CD14-positive monocyte (primary cell): ENCODE measurements around the gene MICU2. TPM values are rescaled to one million over a fixed set of nuclear protein-coding genes. Genes with fewer than 3 reads are reported as not detected.

Experiments used
- DNase-seq, 3 donors: peaks; one replicate each; pipeline ENCODE4 v3.0.0-alpha.2; 2011 to 2022
- H2AFZ ChIP-seq: 2 replicates; pipeline ENCODE4 v1.6.0; 2012; ENCODE audit warnings: mild to moderate bottlenecking, low read depth, low read length, inconsistent platforms; ENCODE audit not compliant: insufficient read depth, poor library complexity, severe bottlenecking
- H3K27ac ChIP-seq, 2 donors: 1 replicate in 1 of 2; 2 replicates in 1 of 2; pipeline ENCODE4 v1.5.1; 2012 to 2013; ENCODE audit warnings: low read length in 2 of 2, control low read depth in 1 of 2, inconsistent platforms in 1 of 2, low read depth in 1 of 2, mild to moderate bottlenecking in 1 of 2
- H3K27me3 ChIP-seq, 2 donors: one replicate each; pipeline versions ENCODE4 v1.6.0 to v1.6.1; 2011 to 2013; ENCODE audit warnings: low read length in 2 of 2; ENCODE audit not compliant: control insufficient read depth in 2 of 2, insufficient read depth in 2 of 2
- H3K36me3 ChIP-seq, 2 donors: replicated peaks in 1 of 2; 1 replicate in 1 of 2; 2 replicates in 1 of 2; pipeline versions ENCODE4 v1.5.1 to v1.6.1; 2012 to 2013; ENCODE audit warnings: low read length in 2 of 2, control low read depth in 1 of 2, inconsistent platforms in 1 of 2, mild to moderate bottlenecking in 1 of 2; ENCODE audit not compliant: insufficient read depth in 2 of 2, control insufficient read depth in 1 of 2
- H3K4me1 ChIP-seq, 2 donors: 1 replicate in 1 of 2; 2 replicates in 1 of 2; pipeline versions ENCODE4 v1.5.1 to v1.6.1; 2012 to 2013; ENCODE audit warnings: low read length in 2 of 2, control low read depth in 1 of 2, inconsistent platforms in 1 of 2, mild to moderate bottlenecking in 1 of 2, moderate library complexity in 1 of 2; ENCODE audit not compliant: insufficient read depth in 2 of 2, control insufficient read depth in 1 of 2
- H3K4me2 ChIP-seq: replicated peaks from 2 replicates; pipeline ENCODE3; 2012; ENCODE audit warnings: low read length, moderate library complexity, mild to moderate bottlenecking; ENCODE audit not compliant: poor library complexity, severe bottlenecking; ENCODE audit errors: extremely low read depth
- H3K4me3 ChIP-seq, 3 experiments: fragments of 200-600 bp in 1 of 3; sonication (generic) in 1 of 3; replicated peaks in 1 of 3; 1 replicate in 2 of 3; 2 replicates in 1 of 3; pipeline ENCODE4 v1.5.1; 2011 to 2013; ENCODE audit warnings: low read length in 3 of 3, mild to moderate bottlenecking in 3 of 3, control low read depth in 2 of 3, low read depth in 2 of 3, inconsistent platforms in 1 of 3, moderate library complexity in 1 of 3
- H3K79me2 ChIP-seq: 2 replicates; pipeline ENCODE4 v1.6.0; 2012; ENCODE audit warnings: mild to moderate bottlenecking, control low read depth, inconsistent platforms, low read length, moderate library complexity; ENCODE audit not compliant: insufficient read depth
- H3K9ac ChIP-seq: 2 replicates; pipeline ENCODE4 v1.6.0; 2017; ENCODE audit warnings: low read length, mild to moderate bottlenecking; ENCODE audit not compliant: insufficient read depth, poor library complexity, severe bottlenecking
- H3K9me3 ChIP-seq, 2 donors: replicated peaks in 1 of 2; 1 replicate in 1 of 2; 2 replicates in 1 of 2; pipeline versions ENCODE4 v1.5.1 to v1.6.1; 2012 to 2013; ENCODE audit warnings: low read length in 2 of 2, control low read depth in 1 of 2; ENCODE audit not compliant: control insufficient read depth in 1 of 2, insufficient read depth in 1 of 2
- H4K20me1 ChIP-seq: 2 replicates; pipeline ENCODE4 v1.6.0; 2012; ENCODE audit warnings: mild to moderate bottlenecking, low read length, control low read depth, moderate library complexity; ENCODE audit not compliant: insufficient read depth
- H3K27ac Mint-ChIP-seq, 7 donors: one replicate each; pipeline ENCODE4 v1.8.0; 2020; ENCODE audit warnings: mild to moderate bottlenecking in 7 of 7, mixed read lengths in 7 of 7, moderate library complexity in 6 of 7, inconsistent platforms in 2 of 7
- H3K27me3 Mint-ChIP-seq, 3 donors: one replicate each; pipeline ENCODE4 v1.8.0; 2021 to 2022; ENCODE audit warnings: low read depth in 3 of 3, mild to moderate bottlenecking in 3 of 3, mixed read lengths in 3 of 3, moderate library complexity in 3 of 3, inconsistent platforms in 1 of 3
- H3K36me3 Mint-ChIP-seq, 2 donors: one replicate each; pipeline ENCODE4 v1.8.0; 2020; ENCODE audit warnings: mixed read lengths in 2 of 2, inconsistent platforms in 1 of 2, mild to moderate bottlenecking in 1 of 2
- H3K4me1 Mint-ChIP-seq: one replicate; pipeline ENCODE4 v1.8.0; 2020; ENCODE audit warnings: mild to moderate bottlenecking, mixed read lengths
- H3K4me3 Mint-ChIP-seq, 2 donors: one replicate each; pipeline ENCODE4 v1.8.0; 2020; ENCODE audit warnings: mild to moderate bottlenecking in 2 of 2, mixed read lengths in 2 of 2, moderate library complexity in 1 of 2
- H3K9me3 Mint-ChIP-seq, 7 donors: one replicate each; pipeline ENCODE4 v1.8.0; 2020 to 2022; ENCODE audit warnings: mixed read lengths in 7 of 7, mild to moderate bottlenecking in 6 of 7, moderate library complexity in 6 of 7, inconsistent platforms in 2 of 7
- WGBS: methylation state at CpG from one replicate; pipeline ENCODE4 v1.1.5; 2013; ENCODE audit warnings: missing lambda C conversion rate; ENCODE audit not compliant: insufficient coverage; 5-methylcytosine and 5-hydroxymethylcytosine counted together
- intact Hi-C, 2 donors: fragments of 100-400 bp; cut with micrococcal nuclease; formaldehyde crosslinking; loops; one replicate each; pipeline versions ENCODE4 v1.15.0 to v1.15.1; 2023
- polyA plus RNA-seq, 3 donors: library from polyadenylated mRNA; depleted of rRNA in 1 of 3; unstranded in 2 of 3; stranded (reverse) in 1 of 3; fragments of 300-500 nt in 2 of 3; fragments of >200 nt in 1 of 3; fragmentation: Illumina TruSeq in 2 of 3; gene quantifications; 1 replicate in 2 of 3; 2 replicates in 1 of 3; pipeline ENCODE4 v1.2.3, GENCODE V29; 2012 to 2021
- TF ChIP-seq, protein P1 (sequence below): fragments of 200-600 bp; IDR thresholded peaks from one replicate; pipeline ENCODE4 v1.8.0; 2022; ENCODE audit warnings: antibody characterized with exemption, mild to moderate bottlenecking

Gene MICU2
- polyA plus RNA-seq, 3 donors: 21.5 to 32.1 (median 26.8) TPM

DNA sequence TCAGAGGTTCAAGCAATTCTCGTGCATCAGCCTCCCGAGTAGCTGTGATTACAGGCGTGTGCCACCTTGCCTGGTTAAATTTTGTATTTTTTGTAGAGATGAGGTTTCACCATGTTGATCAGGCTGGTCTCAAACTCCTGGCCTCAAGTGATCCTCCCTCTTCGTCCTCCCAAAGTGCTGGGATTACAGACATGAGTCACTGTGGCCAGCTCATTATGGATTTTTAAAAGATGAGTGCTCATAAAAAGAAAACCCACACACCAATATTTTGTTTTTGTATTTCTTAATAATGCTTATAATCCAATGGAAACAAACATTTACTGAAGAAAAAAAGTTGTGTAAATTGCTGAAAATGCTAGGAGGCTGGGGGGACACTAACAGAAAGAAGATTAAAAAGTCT lies 5.0 kb upstream of the MICU2 start:
- H3K9me3 Mint-ChIP-seq: peaks cover 0 to 7% (median 3%) of the 10 kb centered on the region in 7 donors
- Histone ChIP-seq H3K36me3 (no peaks in the 10 kb centered on the region), H3K4me3 (no peak overlapping the region), H2AFZ (no peak overlapping the region), H3K4me1 (peaks cover 6% of the 10 kb centered on the region in 2 donors), H3K9me3 (no peaks in the 10 kb centered on the region), H4K20me1 (no peaks in the 10 kb centered on the region), H3K27me3 (peaks cover 0 to 4% of the 10 kb centered on the region in 2 donors), H3K9ac (no peak overlapping the region), H3K79me2 (no peaks in the 10 kb centered on the region), H3K4me2 (no peak overlapping the region), H3K27ac (no peak overlapping the region)
- H3K36me3 Mint-ChIP-seq: no peaks in the 10 kb centered on the region
- peaks cover 5% of the 10 kb centered on the region for H3K4me1 Mint-ChIP-seq
- TF ChIP-seq, protein P1, sequence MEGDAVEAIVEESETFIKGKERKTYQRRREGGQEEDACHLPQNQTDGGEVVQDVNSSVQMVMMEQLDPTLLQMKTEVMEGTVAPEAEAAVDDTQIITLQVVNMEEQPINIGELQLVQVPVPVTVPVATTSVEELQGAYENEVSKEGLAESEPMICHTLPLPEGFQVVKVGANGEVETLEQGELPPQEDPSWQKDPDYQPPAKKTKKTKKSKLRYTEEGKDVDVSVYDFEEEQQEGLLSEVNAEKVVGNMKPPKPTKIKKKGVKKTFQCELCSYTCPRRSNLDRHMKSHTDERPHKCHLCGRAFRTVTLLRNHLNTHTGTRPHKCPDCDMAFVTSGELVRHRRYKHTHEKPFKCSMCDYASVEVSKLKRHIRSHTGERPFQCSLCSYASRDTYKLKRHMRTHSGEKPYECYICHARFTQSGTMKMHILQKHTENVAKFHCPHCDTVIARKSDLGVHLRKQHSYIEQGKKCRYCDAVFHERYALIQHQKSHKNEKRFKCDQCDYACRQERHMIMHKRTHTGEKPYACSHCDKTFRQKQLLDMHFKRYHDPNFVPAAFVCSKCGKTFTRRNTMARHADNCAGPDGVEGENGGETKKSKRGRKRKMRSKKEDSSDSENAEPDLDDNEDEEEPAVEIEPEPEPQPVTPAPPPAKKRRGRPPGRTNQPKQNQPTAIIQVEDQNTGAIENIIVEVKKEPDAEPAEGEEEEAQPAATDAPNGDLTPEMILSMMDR: no peak
- DNase-seq: no peak
- WGBS: 100% methylated on average over 1 of the region's 4 CpGs
- H3K27me3 Mint-ChIP-seq: peaks cover 8 to 22% (median 11%) of the 10 kb centered on the region in 3 donors
- no peak overlapping the region for H3K27ac Mint-ChIP-seq
- intact Hi-C loops: loop anchor here in 1 of 2 donors (10.0 kb wide), 1 partner anchor 434 kb away; the partner anchor contains the start of genes MRPL57 and SKA3
- no peak overlapping the region for H3K4me3 Mint-ChIP-seq

DNA sequence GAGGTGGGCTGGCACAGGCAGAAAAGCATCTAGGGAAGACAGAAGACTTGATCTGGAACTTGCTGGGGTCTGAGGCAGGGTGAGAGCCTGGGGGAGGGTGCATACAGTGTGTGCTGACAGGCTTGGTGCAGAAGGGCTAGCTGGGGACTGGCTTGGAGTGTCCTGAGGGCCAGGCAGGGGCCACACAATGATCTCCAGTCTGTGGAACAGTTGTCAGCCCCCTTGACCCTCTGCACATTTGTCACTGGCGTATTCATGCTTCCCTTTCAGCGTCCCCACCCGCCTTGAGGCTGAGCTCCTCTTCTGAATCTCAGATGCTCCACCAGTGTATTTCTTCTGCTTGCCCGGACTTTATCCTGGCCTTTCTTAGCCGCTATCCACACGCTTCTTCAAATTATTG lies 2.8 kb upstream of the MICU2 start:
- Mint-ChIP-seq H3K4me3 (no peak overlapping the region), H3K27me3 (peaks cover 8 to 20% (median 11%) of the 10 kb centered on the region in 3 donors), H3K9me3 (peaks cover 0 to 7% (median 3%) of the 10 kb centered on the region in 7 donors), H3K4me1 (peaks cover 9% of the 10 kb centered on the region), H3K36me3 (peaks cover 2 to 4% of the 10 kb centered on the region in 2 donors), H3K27ac (no peak overlapping the region)
- H3K27me3 ChIP-seq: peaks cover 0 to 4% of the 10 kb centered on the region in 2 donors
- no peak overlapping the region for H3K4me3 ChIP-seq
- 82% methylated on average over 3 of the region's 6 CpGs for WGBS
- intact Hi-C loops: loop anchor here in 1 of 2 donors (10.0 kb wide), 1 partner anchor 432 kb away; the partner anchor contains the start of genes MRPL57 and SKA3
- no peak for DNase-seq
- no peak overlapping the region for H3K4me2 ChIP-seq
- no peak overlapping the region for H2AFZ ChIP-seq
- H3K9me3 ChIP-seq: no peaks in the 10 kb centered on the region
- peaks cover 9% of the 10 kb centered on the region for H4K20me1 ChIP-seq
- H3K36me3 ChIP-seq: peaks cover 0 to under 1% of the 10 kb centered on the region in 2 donors
- H3K4me1 ChIP-seq: peaks cover 12 to 16% of the 10 kb centered on the region in 2 donors
- H3K9ac ChIP-seq: no peak overlapping the region
- no peak overlapping the region for H3K27ac ChIP-seq
- peaks cover 7% of the 10 kb centered on the region for H3K79me2 ChIP-seq
- TF ChIP-seq, protein P1: no peak
